Osteoblast (primary cell): Measurements from ENCODE around the gene KPNB1. TPM values are rescaled to one million over a fixed set of nuclear protein-coding genes. Genes with fewer than 3 reads are reported as not detected.

ENCODE experiments used
- DNase-seq: peaks from one replicate; pipeline ENCODE4 v3.0.0; 2011; ENCODE audit warnings: low spot score, mixed read lengths; ENCODE audit not compliant: insufficient read length; ENCODE audit errors: missing footprints
- H2AFZ ChIP-seq: 2 replicates; pipeline ENCODE4 v1.6.0; 2011; ENCODE audit warnings: mild to moderate bottlenecking, low read length
- H3K27ac ChIP-seq: 2 replicates; pipeline ENCODE4 v1.5.1; 2011; ENCODE audit warnings: mild to moderate bottlenecking, low read depth, low read length, moderate library complexity
- H3K27me3 ChIP-seq: 2 replicates; pipeline ENCODE4 v1.6.0; 2012; ENCODE audit warnings: mild to moderate bottlenecking, control low read depth, inconsistent platforms, low read length, moderate library complexity; ENCODE audit not compliant: insufficient read depth
- H3K36me3 ChIP-seq: 2 replicates; pipeline ENCODE4 v1.5.1; 2011; ENCODE audit warnings: mild to moderate bottlenecking, low read length, control low read depth, moderate library complexity; ENCODE audit not compliant: insufficient read depth
- H3K4me1 ChIP-seq: 2 replicates; pipeline ENCODE4 v1.5.1; 2011; ENCODE audit warnings: mild to moderate bottlenecking, low read length, control low read depth, moderate library complexity; ENCODE audit not compliant: insufficient read depth
- H3K4me2 ChIP-seq: 2 replicates; pipeline ENCODE4 v1.6.0; 2011; ENCODE audit warnings: mild to moderate bottlenecking, low read length; ENCODE audit not compliant: insufficient read depth
- H3K4me3 ChIP-seq: fragments of 200-600 bp; sonication (generic); 3 replicates; pipeline ENCODE4 v1.5.1; 2012; ENCODE audit warnings: mild to moderate bottlenecking, low read length, inconsistent platforms; ENCODE audit not compliant: insufficient read depth
- H3K79me2 ChIP-seq: 2 replicates; pipeline ENCODE4 v1.6.0; 2012; ENCODE audit warnings: mild to moderate bottlenecking, low read length, control low read depth, inconsistent platforms; ENCODE audit not compliant: insufficient read depth
- H3K9me3 ChIP-seq: 2 replicates; pipeline ENCODE4 v1.5.1; 2011; ENCODE audit warnings: low read depth, low read length, control low read depth
- H4K20me1 ChIP-seq: 2 replicates; pipeline ENCODE4 v1.6.0; 2012; ENCODE audit warnings: mild to moderate bottlenecking, low read length, control low read depth; ENCODE audit not compliant: insufficient read depth
- CTCF ChIP-seq: IDR thresholded peaks from 2 replicates; pipeline ENCODE4 v1.5.1; 2011; ENCODE audit warnings: mild to moderate bottlenecking, low read depth, low read length, moderate library complexity; ENCODE audit errors: extremely low read depth
- total RNA-seq: library from RNA; depleted of rRNA; stranded (reverse); fragments of >200 nt; gene quantifications from 2 replicates; pipeline ENCODE4 v1.2.3, GENCODE V29; 2012

The KPNB1 gene
- total RNA-seq, 1 donor, result 351 TPM

- no peak for TF ChIP-seq CTCF
- no peaks in the 10 kb centered on the region for H3K79me2 ChIP-seq
- H3K9me3 ChIP-seq, result no peaks in the 10 kb centered on the region
- no peak overlapping the region for H3K4me2 ChIP-seq
- H3K36me3 ChIP-seq, result peaks cover 8% of the 10 kb centered on the region
- no peak overlapping the region for H3K27ac ChIP-seq
- peaks cover 23% of the 10 kb centered on the region for H4K20me1 ChIP-seq
- H3K4me3 ChIP-seq, result no peak overlapping the region
- no peaks in the 10 kb centered on the region for H3K27me3 ChIP-seq
- H3K4me1 ChIP-seq, result no peaks in the 10 kb centered on the region
- no peak overlapping the region for H2AFZ ChIP-seq
- peak; percentile 58 for DNase-seq
Observed at GRCh38 chr17:47700471-47701449, 51.0 kb downstream of the KPNB1 start.

GRCh38 chr17:47701608-47702007 is 51.9 kb downstream of the KPNB1 start:
- H3K9me3 ChIP-seq, result no peaks in the 10 kb centered on the region
- no peak overlapping the region for H3K4me3 ChIP-seq
- no peak overlapping the region for H2AFZ ChIP-seq
- peaks cover 8% of the 10 kb centered on the region for H3K36me3 ChIP-seq
- H4K20me1 ChIP-seq, result peaks cover 30% of the 10 kb centered on the region
- H3K79me2 ChIP-seq, result no peaks in the 10 kb centered on the region
- no peak overlapping the region for H3K27ac ChIP-seq
- no peaks in the 10 kb centered on the region for H3K4me1 ChIP-seq
- DNase-seq, result no peak
- no peaks in the 10 kb centered on the region for H3K27me3 ChIP-seq
- no peak overlapping the region for H3K4me2 ChIP-seq
- TF ChIP-seq CTCF, result no peak

GRCh38 chr17:47702391-47702995 is 52.8 kb downstream of the KPNB1 start:
- peaks cover 37% of the 10 kb centered on the region for H4K20me1 ChIP-seq
- H3K79me2 ChIP-seq, result no peaks in the 10 kb centered on the region
- H3K4me1 ChIP-seq, result no peaks in the 10 kb centered on the region
- no peak overlapping the region for H3K4me2 ChIP-seq
- peak; percentile 60 for DNase-seq
- no peak overlapping the region for H2AFZ ChIP-seq
- no peak overlapping the region for H3K4me3 ChIP-seq
- TF ChIP-seq CTCF, result no peak
- H3K36me3 ChIP-seq, result peaks cover 8% of the 10 kb centered on the region
- no peaks in the 10 kb centered on the region for H3K27me3 ChIP-seq
- no peaks in the 10 kb centered on the region for H3K9me3 ChIP-seq
- H3K27ac ChIP-seq, result no peak overlapping the region

- H3K36me3 ChIP-seq, result peaks cover 8% of the 10 kb centered on the region
- TF ChIP-seq CTCF, result no peak
- H3K4me1 ChIP-seq, result no peaks in the 10 kb centered on the region
- H3K27me3 ChIP-seq, result peaks cover 3% of the 10 kb centered on the region
- no peak overlapping the region for H3K4me3 ChIP-seq
- H3K9me3 ChIP-seq, result no peaks in the 10 kb centered on the region
- DNase-seq, result peak; percentile 35
- no peak overlapping the region for H2AFZ ChIP-seq
- no peak overlapping the region for H3K27ac ChIP-seq
- peaks cover 36% of the 10 kb centered on the region for H4K20me1 ChIP-seq
- no peak overlapping the region for H3K4me2 ChIP-seq
- no peaks in the 10 kb centered on the region for H3K79me2 ChIP-seq
Observed at GRCh38 chr17:47703191-47703591, 53.5 kb downstream of the KPNB1 start.
